WTC11 (cell line): Measurements from ENCODE around the gene MIGA2. TPM values are rescaled to one million over a fixed set of nuclear protein-coding genes. Genes with fewer than 3 reads are reported as not detected.
A peak's percentile ranks its signal among the peaks of the same experiment; 100 is the strongest.

Experiments used
- ATAC-seq: fragments of 200-7000 bp; cut with Tn5 transposase; 2 replicates; pipeline ENCODE4 v1.10.0; 2021; ENCODE audit warnings: mild to moderate bottlenecking, moderate library complexity
- CTCF ChIA-PET: fragments of 300-600 bp; sonication (Branson Sonifier 250); formaldehyde crosslinking; loops from one replicate; lab custom pipeline; 2021; ENCODE audit warnings: antibody characterized with exemption; lab: Charles Lee
- POLR2A ChIA-PET: fragments of 350-600 bp; sonication (Branson Sonifier 250); formaldehyde crosslinking; loops from one replicate; lab custom pipeline; 2021; ENCODE audit warnings: antibody characterized with exemption; lab: Charles Lee
- DNase-seq: peaks from one replicate; pipeline ENCODE4 v3.0.0; 2021; ENCODE audit warnings: low spot score
- H3K27ac Mint-ChIP-seq: 2 replicates; pipeline ENCODE4 v1.8.0; 2021; ENCODE audit warnings: mixed read lengths
- H3K27me3 Mint-ChIP-seq: 2 replicates; pipeline ENCODE4 v1.8.0; 2021; ENCODE audit warnings: low read depth, mild to moderate bottlenecking, moderate library complexity, mixed read lengths
- H3K36me3 Mint-ChIP-seq: 2 replicates; pipeline ENCODE4 v1.8.0; 2021; ENCODE audit warnings: mixed read lengths
- H3K4me1 Mint-ChIP-seq: 2 replicates; pipeline ENCODE4 v1.8.0; 2022; ENCODE audit warnings: mixed read lengths
- H3K4me3 Mint-ChIP-seq: 2 replicates; pipeline ENCODE4 v1.8.0; 2021; ENCODE audit warnings: mild to moderate bottlenecking, moderate library complexity, mixed read lengths
- H3K9me3 Mint-ChIP-seq: 2 replicates; pipeline ENCODE4 v1.8.0; 2021; ENCODE audit warnings: mixed read lengths
- ELF4 ChIP-seq: sonication (generic); formaldehyde crosslinking; IDR thresholded peaks from 2 replicates; pipeline ENCODE4 v1.8.1; 2022; ENCODE audit warnings: low read depth, mild to moderate bottlenecking, moderate library complexity, missing genetic modification reagents
- ESRRA ChIP-seq: sonication (generic); formaldehyde crosslinking; IDR thresholded peaks from 2 replicates; pipeline ENCODE4 v1.8.1; 2022; ENCODE audit warnings: mild to moderate bottlenecking, missing genetic modification reagents, borderline replicate concordance
- FOXK1 ChIP-seq: sonication (generic); formaldehyde crosslinking; IDR thresholded peaks from 2 replicates; pipeline ENCODE4 v1.8.0; 2022; ENCODE audit warnings: mild to moderate bottlenecking, moderate library complexity, missing genetic modification reagents
- GABPB1 ChIP-seq: sonication (generic); formaldehyde crosslinking; IDR thresholded peaks from 2 replicates; pipeline ENCODE4 v1.8.1; 2023; ENCODE audit warnings: mild to moderate bottlenecking, missing genetic modification reagents
- JAZF1 ChIP-seq: fragments of 250-450 bp; sonication (Bioruptor Pico); IDR thresholded peaks from 2 replicates; pipeline ENCODE4 v1.9.0; 2021; ENCODE audit warnings: moderate library complexity, mild to moderate bottlenecking, inconsistent platforms
- JUN ChIP-seq: sonication (generic); formaldehyde crosslinking; IDR thresholded peaks from 2 replicates; pipeline ENCODE4 v1.8.0; 2023; ENCODE audit warnings: mild to moderate bottlenecking, missing genetic modification reagents
- KAT7 ChIP-seq: sonication (generic); formaldehyde crosslinking; IDR thresholded peaks from 2 replicates; pipeline ENCODE4 v1.8.1; 2023; ENCODE audit warnings: missing genetic modification reagents, mild to moderate bottlenecking, borderline replicate concordance
- MYBL2 ChIP-seq: sonication (generic); formaldehyde crosslinking; IDR thresholded peaks from 2 replicates; pipeline ENCODE4 v1.8.1; 2023; ENCODE audit warnings: mild to moderate bottlenecking, moderate library complexity, missing genetic modification reagents
- NR1H2 ChIP-seq: sonication (generic); formaldehyde crosslinking; IDR thresholded peaks from 2 replicates; pipeline ENCODE4 v1.9.0; 2021; ENCODE audit warnings: mild to moderate bottlenecking, moderate library complexity, missing genetic modification reagents
- NR3C1 ChIP-seq: sonication (generic); formaldehyde crosslinking; conservative IDR thresholded peaks from 2 replicates; pipeline ENCODE4 v1.8.1; 2023; ENCODE audit warnings: low read depth, mild to moderate bottlenecking, missing genetic modification reagents
- TCF7 ChIP-seq: sonication (generic); formaldehyde crosslinking; IDR thresholded peaks from 2 replicates; pipeline ENCODE4 v1.8.0; 2022; ENCODE audit warnings: mild to moderate bottlenecking, low read depth, missing genetic modification reagents, moderate library complexity
- ZNF423 ChIP-seq: fragments of 250-450 bp; sonication (Bioruptor Pico); IDR thresholded peaks from 2 replicates; pipeline ENCODE4 v2.1.2; 2022; ENCODE audit warnings: mild to moderate bottlenecking, moderate library complexity
- ZNF671 ChIP-seq: fragments of 250-450 bp; sonication (Bioruptor Pico); IDR thresholded peaks from 2 replicates; pipeline ENCODE4 v1.8.0; 2021; ENCODE audit warnings: mild to moderate bottlenecking
- total RNA-seq: library from RNA; stranded (reverse); gene quantifications from 3 replicates; pipeline ENCODE4 v1.2.3, GENCODE V29; 2021
- TF ChIP-seq, protein P1 (sequence below): sonication (generic); formaldehyde crosslinking; IDR thresholded peaks from 2 replicates; pipeline ENCODE4 v1.8.0; 2023; ENCODE audit warnings: missing genetic modification reagents, mild to moderate bottlenecking, borderline replicate concordance
- TF ChIP-seq, protein P2 (sequence below): sonication (generic); formaldehyde crosslinking; conservative IDR thresholded peaks from 2 replicates; pipeline ENCODE4 v1.8.1; 2023; ENCODE audit warnings: mild to moderate bottlenecking, low read depth, missing genetic modification reagents, moderate library complexity
- TF ChIP-seq, protein P3 (sequence below): sonication (generic); formaldehyde crosslinking; IDR thresholded peaks from 2 replicates; pipeline ENCODE4 v1.8.1; 2023; ENCODE audit warnings: mild to moderate bottlenecking, missing genetic modification reagents, moderate library complexity
- TF ChIP-seq, protein P4 (sequence below): sonication (generic); formaldehyde crosslinking; IDR thresholded peaks from 2 replicates; pipeline ENCODE4 v1.8.1; 2022; ENCODE audit warnings: mild to moderate bottlenecking, missing genetic modification reagents, moderate library complexity, borderline replicate concordance
- TF ChIP-seq, protein P5 (sequence below): sonication (generic); formaldehyde crosslinking; IDR thresholded peaks from 2 replicates; pipeline ENCODE4 v1.8.1; 2023; ENCODE audit warnings: mild to moderate bottlenecking, missing genetic modification reagents
- TF ChIP-seq, protein P6 (sequence below): sonication (generic); formaldehyde crosslinking; IDR thresholded peaks from 2 replicates; pipeline ENCODE4 v1.8.0; 2022; ENCODE audit warnings: mild to moderate bottlenecking, missing genetic modification reagents
- TF ChIP-seq, protein P7 (sequence below): fragments of 250-450 bp; sonication (Bioruptor Pico); IDR thresholded peaks from 2 replicates; pipeline ENCODE4 v1.9.0; 2021; ENCODE audit warnings: mild to moderate bottlenecking

Gene MIGA2
- total RNA-seq, 1 experiment from 2014 or later: 61.7 TPM

DNA sequence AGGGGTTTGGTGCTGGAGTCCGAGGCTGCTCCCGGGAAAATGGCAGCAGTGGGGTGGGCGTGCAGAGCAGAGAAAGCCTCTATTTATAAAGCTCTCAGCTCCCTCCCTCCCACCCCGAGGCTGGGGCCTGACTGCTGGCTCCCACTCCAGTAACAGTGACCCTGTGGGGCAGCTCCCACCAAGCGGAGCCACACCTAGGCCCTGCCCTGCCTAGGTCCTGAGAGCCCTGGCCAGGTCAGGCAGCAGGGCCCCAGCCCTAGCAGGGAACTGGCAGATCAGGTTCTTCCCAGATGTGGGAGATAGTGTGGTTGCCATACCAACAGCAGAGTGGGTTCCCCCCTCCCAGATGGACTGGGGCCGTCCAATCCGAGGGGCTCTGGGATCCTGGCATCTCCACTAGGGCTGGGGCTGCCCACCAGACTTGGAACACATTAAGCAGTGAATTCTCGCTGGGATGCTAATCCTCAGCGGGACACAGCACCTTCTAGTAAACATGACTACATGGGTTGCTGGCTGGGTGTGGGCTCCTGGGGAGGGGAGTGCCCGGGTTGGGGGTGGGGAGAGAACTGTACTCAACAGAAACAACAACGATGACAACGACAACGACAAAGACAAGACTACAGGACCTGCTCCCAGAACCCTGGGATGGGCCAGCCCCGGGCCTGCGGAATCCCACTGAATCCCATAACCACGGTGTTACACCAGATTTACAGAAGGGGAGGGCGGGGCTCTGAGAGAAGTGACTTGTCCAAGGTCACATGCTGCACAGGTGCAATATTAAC is 9.8 kb upstream of the MIGA2 start:
- DNase-seq (peak; percentile 61), ATAC-seq (peak; percentile 28)
- H3K27me3 Mint-ChIP-seq: no peaks in the 10 kb centered on the region
- no peaks in the 10 kb centered on the region for H3K9me3 Mint-ChIP-seq
- peaks cover 29% of the 10 kb centered on the region for H3K4me1 Mint-ChIP-seq
- TF ChIP-seq GABPB1 (CRISPR knock-in tag) (no peak), FOXK1 (CRISPR knock-in tag) (no peak), ESRRA (CRISPR knock-in tag) (no peak), KAT7 (no peak), ZNF671 (CRISPR knock-in tag) (no peak), NR3C1 (CRISPR knock-in tag) (no peak), JAZF1 (CRISPR knock-in tag) (no peak), MYBL2 (CRISPR knock-in tag) (no peak), TCF7 (no peak), ELF4 (CRISPR knock-in tag) (no peak)
- TF ChIP-seq, protein P1, sequence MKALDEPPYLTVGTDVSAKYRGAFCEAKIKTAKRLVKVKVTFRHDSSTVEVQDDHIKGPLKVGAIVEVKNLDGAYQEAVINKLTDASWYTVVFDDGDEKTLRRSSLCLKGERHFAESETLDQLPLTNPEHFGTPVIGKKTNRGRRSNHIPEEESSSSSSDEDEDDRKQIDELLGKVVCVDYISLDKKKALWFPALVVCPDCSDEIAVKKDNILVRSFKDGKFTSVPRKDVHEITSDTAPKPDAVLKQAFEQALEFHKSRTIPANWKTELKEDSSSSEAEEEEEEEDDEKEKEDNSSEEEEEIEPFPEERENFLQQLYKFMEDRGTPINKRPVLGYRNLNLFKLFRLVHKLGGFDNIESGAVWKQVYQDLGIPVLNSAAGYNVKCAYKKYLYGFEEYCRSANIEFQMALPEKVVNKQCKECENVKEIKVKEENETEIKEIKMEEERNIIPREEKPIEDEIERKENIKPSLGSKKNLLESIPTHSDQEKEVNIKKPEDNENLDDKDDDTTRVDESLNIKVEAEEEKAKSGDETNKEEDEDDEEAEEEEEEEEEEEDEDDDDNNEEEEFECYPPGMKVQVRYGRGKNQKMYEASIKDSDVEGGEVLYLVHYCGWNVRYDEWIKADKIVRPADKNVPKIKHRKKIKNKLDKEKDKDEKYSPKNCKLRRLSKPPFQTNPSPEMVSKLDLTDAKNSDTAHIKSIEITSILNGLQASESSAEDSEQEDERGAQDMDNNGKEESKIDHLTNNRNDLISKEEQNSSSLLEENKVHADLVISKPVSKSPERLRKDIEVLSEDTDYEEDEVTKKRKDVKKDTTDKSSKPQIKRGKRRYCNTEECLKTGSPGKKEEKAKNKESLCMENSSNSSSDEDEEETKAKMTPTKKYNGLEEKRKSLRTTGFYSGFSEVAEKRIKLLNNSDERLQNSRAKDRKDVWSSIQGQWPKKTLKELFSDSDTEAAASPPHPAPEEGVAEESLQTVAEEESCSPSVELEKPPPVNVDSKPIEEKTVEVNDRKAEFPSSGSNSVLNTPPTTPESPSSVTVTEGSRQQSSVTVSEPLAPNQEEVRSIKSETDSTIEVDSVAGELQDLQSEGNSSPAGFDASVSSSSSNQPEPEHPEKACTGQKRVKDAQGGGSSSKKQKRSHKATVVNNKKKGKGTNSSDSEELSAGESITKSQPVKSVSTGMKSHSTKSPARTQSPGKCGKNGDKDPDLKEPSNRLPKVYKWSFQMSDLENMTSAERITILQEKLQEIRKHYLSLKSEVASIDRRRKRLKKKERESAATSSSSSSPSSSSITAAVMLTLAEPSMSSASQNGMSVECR (CRISPR knock-in tag): no peak
- TF ChIP-seq, protein P2, sequence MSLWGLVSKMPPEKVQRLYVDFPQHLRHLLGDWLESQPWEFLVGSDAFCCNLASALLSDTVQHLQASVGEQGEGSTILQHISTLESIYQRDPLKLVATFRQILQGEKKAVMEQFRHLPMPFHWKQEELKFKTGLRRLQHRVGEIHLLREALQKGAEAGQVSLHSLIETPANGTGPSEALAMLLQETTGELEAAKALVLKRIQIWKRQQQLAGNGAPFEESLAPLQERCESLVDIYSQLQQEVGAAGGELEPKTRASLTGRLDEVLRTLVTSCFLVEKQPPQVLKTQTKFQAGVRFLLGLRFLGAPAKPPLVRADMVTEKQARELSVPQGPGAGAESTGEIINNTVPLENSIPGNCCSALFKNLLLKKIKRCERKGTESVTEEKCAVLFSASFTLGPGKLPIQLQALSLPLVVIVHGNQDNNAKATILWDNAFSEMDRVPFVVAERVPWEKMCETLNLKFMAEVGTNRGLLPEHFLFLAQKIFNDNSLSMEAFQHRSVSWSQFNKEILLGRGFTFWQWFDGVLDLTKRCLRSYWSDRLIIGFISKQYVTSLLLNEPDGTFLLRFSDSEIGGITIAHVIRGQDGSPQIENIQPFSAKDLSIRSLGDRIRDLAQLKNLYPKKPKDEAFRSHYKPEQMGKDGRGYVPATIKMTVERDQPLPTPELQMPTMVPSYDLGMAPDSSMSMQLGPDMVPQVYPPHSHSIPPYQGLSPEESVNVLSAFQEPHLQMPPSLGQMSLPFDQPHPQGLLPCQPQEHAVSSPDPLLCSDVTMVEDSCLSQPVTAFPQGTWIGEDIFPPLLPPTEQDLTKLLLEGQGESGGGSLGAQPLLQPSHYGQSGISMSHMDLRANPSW: no peak
- TF ChIP-seq, protein P3, sequence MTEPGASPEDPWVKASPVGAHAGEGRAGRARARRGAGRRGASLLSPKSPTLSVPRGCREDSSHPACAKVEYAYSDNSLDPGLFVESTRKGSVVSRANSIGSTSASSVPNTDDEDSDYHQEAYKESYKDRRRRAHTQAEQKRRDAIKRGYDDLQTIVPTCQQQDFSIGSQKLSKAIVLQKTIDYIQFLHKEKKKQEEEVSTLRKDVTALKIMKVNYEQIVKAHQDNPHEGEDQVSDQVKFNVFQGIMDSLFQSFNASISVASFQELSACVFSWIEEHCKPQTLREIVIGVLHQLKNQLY (CRISPR knock-in tag): no peak
- peak overlapping the region; percentile 83 for H3K4me3 Mint-ChIP-seq
- no peaks in the 10 kb centered on the region for H3K36me3 Mint-ChIP-seq
- H3K27ac Mint-ChIP-seq: peak overlapping the region; percentile 84
- POLR2A ChIA-PET: no interaction called here
- CTCF ChIA-PET: no interaction called here

DNA sequence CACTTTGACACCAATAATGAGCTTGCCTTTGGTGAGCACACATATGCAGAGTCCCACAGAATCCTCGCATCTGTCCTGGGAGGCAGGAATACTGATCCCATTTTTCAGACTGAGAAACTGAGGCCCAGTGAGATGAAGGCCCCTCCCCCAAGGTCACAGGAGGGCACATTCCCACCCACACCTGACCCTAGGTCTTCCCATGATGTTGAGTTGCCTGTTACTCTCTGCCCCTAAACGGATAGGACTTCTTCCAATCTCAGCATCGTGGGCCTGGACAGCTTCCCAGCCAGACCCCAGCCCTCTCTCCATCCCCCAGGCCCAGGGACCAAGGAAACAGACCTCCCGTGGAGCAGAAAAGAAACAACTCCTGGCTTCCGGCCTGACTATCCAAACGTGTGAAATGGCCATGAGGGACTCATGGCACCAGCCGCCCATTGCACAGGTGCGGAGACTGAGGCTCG is 9.2 kb upstream of the MIGA2 start:
- H3K36me3 Mint-ChIP-seq: no peaks in the 10 kb centered on the region
- POLR2A ChIA-PET: no interaction called here
- peak overlapping the region; percentile 83 for H3K4me3 Mint-ChIP-seq
- H3K27me3 Mint-ChIP-seq: no peaks in the 10 kb centered on the region
- ATAC-seq (no peak), DNase-seq (no peak)
- no peaks in the 10 kb centered on the region for H3K9me3 Mint-ChIP-seq
- peaks cover 29% of the 10 kb centered on the region for H3K4me1 Mint-ChIP-seq
- CTCF ChIA-PET: interaction anchor here (1.2 to 1.3 kb wide), 2 partner anchors 11 to 597 kb away, joined by 4 to 11 read pairs; no protein-coding TSS in a partner anchor
- H3K27ac Mint-ChIP-seq: peak overlapping the region; percentile 84
- TF ChIP-seq, protein P4, sequence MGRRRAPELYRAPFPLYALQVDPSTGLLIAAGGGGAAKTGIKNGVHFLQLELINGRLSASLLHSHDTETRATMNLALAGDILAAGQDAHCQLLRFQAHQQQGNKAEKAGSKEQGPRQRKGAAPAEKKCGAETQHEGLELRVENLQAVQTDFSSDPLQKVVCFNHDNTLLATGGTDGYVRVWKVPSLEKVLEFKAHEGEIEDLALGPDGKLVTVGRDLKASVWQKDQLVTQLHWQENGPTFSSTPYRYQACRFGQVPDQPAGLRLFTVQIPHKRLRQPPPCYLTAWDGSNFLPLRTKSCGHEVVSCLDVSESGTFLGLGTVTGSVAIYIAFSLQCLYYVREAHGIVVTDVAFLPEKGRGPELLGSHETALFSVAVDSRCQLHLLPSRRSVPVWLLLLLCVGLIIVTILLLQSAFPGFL (CRISPR knock-in tag): no peak
- TF ChIP-seq, protein P5, sequence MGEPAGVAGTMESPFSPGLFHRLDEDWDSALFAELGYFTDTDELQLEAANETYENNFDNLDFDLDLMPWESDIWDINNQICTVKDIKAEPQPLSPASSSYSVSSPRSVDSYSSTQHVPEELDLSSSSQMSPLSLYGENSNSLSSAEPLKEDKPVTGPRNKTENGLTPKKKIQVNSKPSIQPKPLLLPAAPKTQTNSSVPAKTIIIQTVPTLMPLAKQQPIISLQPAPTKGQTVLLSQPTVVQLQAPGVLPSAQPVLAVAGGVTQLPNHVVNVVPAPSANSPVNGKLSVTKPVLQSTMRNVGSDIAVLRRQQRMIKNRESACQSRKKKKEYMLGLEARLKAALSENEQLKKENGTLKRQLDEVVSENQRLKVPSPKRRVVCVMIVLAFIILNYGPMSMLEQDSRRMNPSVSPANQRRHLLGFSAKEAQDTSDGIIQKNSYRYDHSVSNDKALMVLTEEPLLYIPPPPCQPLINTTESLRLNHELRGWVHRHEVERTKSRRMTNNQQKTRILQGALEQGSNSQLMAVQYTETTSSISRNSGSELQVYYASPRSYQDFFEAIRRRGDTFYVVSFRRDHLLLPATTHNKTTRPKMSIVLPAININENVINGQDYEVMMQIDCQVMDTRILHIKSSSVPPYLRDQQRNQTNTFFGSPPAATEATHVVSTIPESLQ: no peak
- no peak for TF ChIP-seq JUN (CRISPR knock-in tag)
- no peak for TF ChIP-seq ESRRA (CRISPR knock-in tag)
- TF ChIP-seq NR1H2 (CRISPR knock-in tag): no peak
- TF ChIP-seq, protein P6, sequence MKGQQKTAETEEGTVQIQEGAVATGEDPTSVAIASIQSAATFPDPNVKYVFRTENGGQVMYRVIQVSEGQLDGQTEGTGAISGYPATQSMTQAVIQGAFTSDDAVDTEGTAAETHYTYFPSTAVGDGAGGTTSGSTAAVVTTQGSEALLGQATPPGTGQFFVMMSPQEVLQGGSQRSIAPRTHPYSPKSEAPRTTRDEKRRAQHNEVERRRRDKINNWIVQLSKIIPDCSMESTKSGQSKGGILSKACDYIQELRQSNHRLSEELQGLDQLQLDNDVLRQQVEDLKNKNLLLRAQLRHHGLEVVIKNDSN (CRISPR knock-in tag): no peak
- TF ChIP-seq, protein P7, sequence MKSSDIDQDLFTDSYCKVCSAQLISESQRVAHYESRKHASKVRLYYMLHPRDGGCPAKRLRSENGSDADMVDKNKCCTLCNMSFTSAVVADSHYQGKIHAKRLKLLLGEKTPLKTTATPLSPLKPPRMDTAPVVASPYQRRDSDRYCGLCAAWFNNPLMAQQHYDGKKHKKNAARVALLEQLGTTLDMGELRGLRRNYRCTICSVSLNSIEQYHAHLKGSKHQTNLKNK (CRISPR knock-in tag): no peak
- no peak for TF ChIP-seq ZNF423
